HG02763 (cell line): Measurements from ENCODE around the gene TBXAS1.

Experiments
- ATAC-seq: cut with Tn5 transposase; IDR thresholded peaks from one replicate; pipeline ENCODE4 v1.9.1; 2021; ENCODE audit warnings: mild to moderate bottlenecking, moderate library complexity; ENCODE audit not compliant: unreplicated experiment

Gene TBXAS1

DNA sequence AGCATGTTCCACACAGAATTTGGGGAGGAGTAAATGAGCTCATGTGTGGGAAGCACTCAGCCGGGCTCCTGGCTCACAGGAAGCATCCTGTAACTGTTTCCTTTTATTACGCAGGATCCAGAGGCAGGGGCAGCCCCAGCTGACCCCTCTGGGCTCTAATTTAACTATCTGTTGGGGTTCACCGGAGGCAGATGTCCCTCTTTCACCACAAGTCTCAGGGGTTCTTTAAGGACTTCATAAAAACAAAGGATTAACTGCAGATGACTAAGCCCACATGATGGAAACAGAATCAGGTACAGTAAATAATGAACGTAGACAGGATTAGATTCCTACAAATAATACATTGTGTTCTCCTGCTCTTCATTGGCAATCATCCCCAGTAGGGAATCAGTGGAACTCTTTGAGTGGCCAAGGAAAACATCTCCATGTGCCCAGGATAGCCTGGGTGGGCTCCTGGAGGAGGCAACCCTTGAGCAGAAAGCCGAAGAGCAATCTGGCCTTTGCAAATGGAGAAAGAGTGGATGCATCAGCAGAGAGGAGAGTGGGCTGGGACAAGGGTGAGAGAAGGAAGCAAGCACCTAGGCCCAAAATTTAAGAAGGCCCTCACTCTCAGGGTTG is 24.6 kb downstream of the TBXAS1 start:
- no peak for ATAC-seq

- no peak for ATAC-seq
These were observed 25.1 kb downstream of the TBXAS1 start for GRCh38 chr7:139854124-139854511.

- no peak for ATAC-seq
These were observed 25.9 kb downstream of the TBXAS1 start for GRCh38 chr7:139854803-139855497.

DNA sequence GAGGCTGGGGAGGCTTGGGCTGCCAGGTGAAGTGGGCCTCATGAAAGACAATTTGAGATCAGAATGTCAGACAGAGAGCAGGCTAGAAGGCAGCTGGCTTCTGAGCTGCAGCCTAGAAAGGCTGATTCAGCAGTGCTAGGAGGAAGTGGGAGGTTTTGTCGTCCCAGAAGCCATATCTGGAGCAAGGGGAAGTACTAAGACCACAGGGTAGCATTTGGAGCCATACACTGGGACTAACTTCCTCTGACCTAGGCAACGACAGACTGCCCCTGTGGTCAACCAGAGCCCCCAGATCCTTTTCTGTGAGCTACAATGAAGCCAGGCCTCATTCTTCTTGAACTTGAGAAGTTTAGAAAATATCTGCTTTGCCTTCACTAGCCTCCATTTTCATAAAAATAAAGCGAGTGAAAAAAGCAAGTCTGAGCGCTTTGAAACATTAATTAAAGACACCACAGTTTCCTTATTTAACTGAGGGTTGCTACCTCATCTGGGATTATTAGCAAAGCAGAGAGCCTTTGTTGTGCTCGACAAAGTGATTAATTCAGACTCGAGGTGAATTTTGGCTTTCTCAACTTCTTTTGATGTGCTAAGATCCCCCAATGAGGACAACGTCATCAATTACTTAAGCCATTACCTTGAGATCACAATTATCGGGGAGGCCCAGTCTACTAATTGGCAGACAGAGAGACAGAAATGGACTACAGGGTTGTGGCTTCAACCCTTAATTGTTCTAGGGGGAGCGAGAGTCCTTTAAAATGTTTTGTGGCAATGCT is 26.6 kb downstream of the TBXAS1 start:
- peak; percentile 82 for ATAC-seq

DNA sequence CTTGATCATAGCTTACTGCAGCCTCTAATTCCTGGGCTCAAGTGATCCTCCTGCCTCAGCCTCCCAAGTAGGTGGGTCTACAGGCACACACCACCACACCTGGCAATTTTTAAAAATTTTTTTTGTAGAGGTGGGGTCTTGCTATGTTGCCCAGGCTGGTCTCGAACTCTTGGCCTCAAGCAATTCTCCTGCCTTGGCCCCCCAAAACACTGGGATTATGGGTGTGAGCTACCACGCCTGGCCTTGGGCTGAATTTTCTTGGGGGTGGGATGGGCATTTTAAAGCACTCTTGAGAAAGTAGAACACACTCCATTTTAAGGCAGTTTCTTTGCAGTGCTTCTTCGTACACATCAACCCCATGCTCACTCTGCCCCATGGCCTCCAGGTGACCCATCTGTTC is 28.7 kb downstream of the TBXAS1 start:
- no peak for ATAC-seq

DNA sequence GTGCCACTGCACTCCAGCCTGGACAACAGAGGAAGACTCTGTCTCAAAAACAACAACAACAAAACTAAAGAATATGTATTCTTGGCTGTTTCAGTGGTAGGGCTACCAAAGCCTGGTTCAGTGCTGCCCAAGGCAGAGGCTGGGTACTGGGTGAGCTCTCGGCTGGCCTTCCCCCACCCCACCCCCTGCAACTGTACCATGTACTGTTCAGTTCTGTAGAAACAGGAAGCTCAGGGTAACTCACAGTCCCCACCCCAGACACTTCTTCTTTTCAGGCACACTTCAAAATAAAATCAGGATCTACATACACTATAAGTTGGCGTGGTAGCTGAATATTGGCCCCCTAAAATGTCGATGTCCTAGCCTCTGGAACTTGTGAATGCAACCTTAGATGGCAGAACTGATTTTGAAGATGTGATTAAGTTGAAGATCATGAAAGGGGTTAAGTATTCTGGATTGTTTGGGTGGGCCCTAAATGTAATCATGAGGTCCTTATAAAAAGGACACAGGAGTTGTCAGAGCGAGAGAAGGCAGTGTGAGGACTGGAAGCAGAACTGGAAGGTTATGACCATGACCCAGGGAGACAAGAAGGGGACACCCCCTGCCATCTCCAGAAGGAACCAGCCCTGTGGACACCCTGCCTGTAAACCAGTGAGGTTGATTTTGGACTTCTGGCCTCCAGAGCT is 31.2 kb downstream of the TBXAS1 start:
- peak; percentile 41 for ATAC-seq

DNA sequence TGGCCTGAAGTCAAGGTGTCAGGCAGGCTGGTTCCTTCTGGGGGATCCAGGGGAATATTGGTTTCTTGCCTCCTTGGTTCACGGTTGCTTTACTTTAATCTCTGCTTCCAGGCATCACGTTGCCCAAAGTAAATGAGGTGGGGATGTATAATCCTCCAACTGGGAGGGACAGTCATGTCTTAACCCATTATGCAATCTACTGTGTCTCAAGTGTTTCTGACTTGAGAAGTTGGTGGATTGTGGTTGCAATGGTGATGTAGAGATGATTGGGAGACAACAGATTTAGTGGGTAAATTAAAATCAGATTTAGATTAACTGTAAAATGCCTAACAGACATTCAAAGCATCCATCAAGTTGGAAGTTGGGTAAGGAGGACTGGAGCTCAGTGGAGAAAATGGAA is 32.7 kb downstream of the TBXAS1 start:
- no peak for ATAC-seq

- no peak for ATAC-seq
These were observed 37.2 kb downstream of the TBXAS1 start for GRCh38 chr7:139866047-139866837.

- ATAC-seq: no peak
These were observed 38.8 kb downstream of the TBXAS1 start for GRCh38 chr7:139867847-139868246.

DNA sequence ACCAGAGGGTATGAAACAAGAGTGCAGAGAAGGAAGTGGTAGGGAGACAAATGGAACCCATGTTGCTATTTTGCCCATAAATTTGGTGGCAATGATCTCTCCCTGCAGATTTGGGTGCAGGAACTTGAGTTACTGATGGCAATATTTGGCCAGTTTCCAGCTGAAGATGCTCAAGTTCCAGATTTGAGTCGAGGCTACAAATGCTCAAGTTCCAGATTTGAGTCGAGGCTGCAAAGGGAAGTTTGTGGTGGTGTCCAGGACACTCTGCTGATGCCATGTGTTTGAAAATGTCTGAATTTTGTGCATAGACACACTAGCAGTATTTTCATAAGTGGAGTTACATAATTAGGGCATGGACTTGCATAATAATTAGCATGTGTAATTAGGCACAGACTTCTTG is 40.8 kb downstream of the TBXAS1 start:
- no peak for ATAC-seq

- no peak for ATAC-seq
These were observed 41.3 kb downstream of the TBXAS1 start for GRCh38 chr7:139870380-139870779.

- ATAC-seq: no peak
These were observed 42.3 kb downstream of the TBXAS1 start for GRCh38 chr7:139871331-139871730.

- no peak for ATAC-seq
These were observed 42.8 kb downstream of the TBXAS1 start for GRCh38 chr7:139871820-139872219.

GRCh38 chr7:139873593-139874301 is 44.7 kb downstream of the TBXAS1 start:
- no peak for ATAC-seq

GRCh38 chr7:139874302-139874629 is 45.2 kb downstream of the TBXAS1 start:
- ATAC-seq: no peak

DNA sequence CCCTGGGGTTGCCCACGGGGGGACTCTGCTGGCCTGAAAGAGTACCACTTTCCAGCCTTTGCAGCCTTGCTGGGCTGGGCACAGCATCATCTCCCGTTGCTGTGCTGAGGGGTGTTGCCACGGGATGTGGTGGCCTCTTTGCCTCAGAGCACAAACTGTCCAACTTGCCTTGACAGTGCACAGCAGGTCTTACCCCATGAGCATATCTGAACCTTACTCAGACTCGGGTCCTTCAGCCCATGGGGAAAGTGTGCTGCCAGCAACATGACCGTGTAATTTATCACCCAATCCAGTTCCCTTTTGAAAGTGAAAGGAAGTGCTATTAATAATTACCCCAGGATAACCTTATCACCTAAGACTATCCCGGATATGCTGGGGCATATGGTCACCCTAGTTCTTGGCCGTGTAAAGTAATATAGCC is 46.8 kb downstream of the TBXAS1 start:
- ATAC-seq: peak; percentile 50

- no peak for ATAC-seq
These were observed 47.7 kb downstream of the TBXAS1 start for GRCh38 chr7:139876622-139877283.

DNA sequence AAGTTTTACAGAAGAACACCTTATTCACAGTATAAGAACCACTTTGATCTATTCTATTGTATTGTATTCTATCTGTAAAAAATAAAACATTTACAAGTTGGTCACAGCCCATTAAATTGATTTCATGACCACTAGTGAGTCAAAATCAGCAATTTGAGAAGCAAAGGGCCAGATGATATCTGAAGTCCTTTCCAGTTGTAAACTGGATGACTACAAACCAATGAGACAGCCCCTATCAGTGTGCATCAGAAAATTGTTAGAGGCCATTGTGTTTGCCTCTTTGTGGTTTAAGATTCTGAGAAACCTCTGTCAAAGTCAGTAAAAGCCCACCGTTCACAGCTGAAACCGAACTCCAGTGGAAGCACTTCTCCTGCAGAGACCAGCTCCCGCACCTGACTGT is 54.8 kb downstream of the TBXAS1 start:
- ATAC-seq: no peak

DNA sequence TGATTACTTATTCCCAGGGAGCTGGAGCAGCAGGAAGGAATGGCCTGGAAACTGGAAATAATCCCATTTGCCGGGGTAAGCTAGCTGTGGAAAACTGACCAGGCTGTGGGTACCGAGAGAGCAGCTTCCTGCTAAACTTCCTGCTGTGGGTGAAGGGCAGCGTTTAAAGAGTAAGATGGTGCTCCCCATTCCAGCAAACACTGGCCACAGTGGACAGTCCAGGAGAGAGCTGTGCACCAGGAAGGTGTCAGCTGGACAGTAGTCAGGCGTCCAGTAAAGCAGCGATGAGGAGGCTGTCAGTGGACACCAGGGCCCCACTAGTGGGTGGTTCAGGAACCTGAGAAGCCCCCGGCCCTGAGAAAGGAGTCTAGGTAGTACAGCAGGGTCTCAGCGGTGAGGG is 55.4 kb downstream of the TBXAS1 start:
- no peak for ATAC-seq

DNA sequence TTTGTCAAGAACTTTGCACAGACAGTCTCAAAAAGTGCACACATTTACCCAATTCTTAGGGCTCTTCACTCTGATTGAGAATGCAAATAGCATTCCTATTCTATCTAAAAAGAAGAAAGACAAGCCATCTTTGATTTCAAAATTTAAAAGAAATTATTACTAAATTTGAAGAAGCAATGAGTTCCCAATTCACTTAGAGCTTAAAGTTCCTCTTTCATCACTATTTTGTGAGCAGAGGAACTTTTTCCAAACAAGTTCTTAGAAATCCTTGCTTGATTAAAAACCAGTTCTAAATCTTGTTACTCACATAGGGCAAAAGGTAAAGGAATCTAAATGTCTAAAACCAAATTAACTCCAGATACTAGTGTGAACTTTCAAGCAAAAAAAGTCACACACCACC is 56.4 kb downstream of the TBXAS1 start:
- no peak for ATAC-seq
